ENCODE results near the gene CREB3L2.

Gene CREB3L2

GRCh38 chr7:137871170-137871915 is 130.5 kb downstream of the CREB3L2 start:
- DNase-seq (ENCODE audit: low spot score): no peak

- DNase-seq (ENCODE audit: low spot score): no peak
These were observed 131.2 kb downstream of the CREB3L2 start for GRCh38 chr7:137870684-137871083.

GRCh38 chr7:137870078-137870477 is 131.8 kb downstream of the CREB3L2 start:
- DNase-seq (ENCODE audit: low spot score): no peak

GRCh38 chr7:137869260-137869659 is 132.6 kb downstream of the CREB3L2 start:
- DNase-seq (ENCODE audit: low spot score): no peak

GRCh38 chr7:137867289-137867688 is 134.6 kb downstream of the CREB3L2 start:
- no peak for DNase-seq (ENCODE audit: low spot score)

- no peak for DNase-seq (ENCODE audit: low spot score)
These were observed 136.1 kb downstream of the CREB3L2 start for GRCh38 chr7:137865764-137866163.

- DNase-seq (ENCODE audit: low spot score): no peak
These were observed 138.9 kb downstream of the CREB3L2 start for GRCh38 chr7:137862964-137863363.

GRCh38 chr7:137862358-137862757 is 139.5 kb downstream of the CREB3L2 start:
- DNase-seq (ENCODE audit: low spot score): no peak

GRCh38 chr7:137860542-137860941 is 141.3 kb downstream of the CREB3L2 start:
- DNase-seq (ENCODE audit: low spot score): no peak

- no peak for DNase-seq (ENCODE audit: low spot score)
These were observed 148.8 kb downstream of the CREB3L2 start for GRCh38 chr7:137853053-137853452.

- no peak for DNase-seq (ENCODE audit: low spot score)
These were observed 149.8 kb downstream of the CREB3L2 start for GRCh38 chr7:137852108-137852507.

- no peak for DNase-seq (ENCODE audit: low spot score)
These were observed 150.6 kb downstream of the CREB3L2 start for GRCh38 chr7:137850972-137851945.

GRCh38 chr7:137850571-137850970 is 151.3 kb downstream of the CREB3L2 start:
- no peak for DNase-seq (ENCODE audit: low spot score)

GRCh38 chr7:137848095-137848494 is 153.8 kb downstream of the CREB3L2 start:
- no peak for DNase-seq (ENCODE audit: low spot score)

- peak; percentile 17 for DNase-seq (ENCODE audit: low spot score)
These were observed 154.3 kb downstream of the CREB3L2 start for GRCh38 chr7:137847568-137848050.

- DNase-seq (ENCODE audit: low spot score): peak; percentile 77
These were observed 154.9 kb downstream of the CREB3L2 start, which contains the start of gene DGKI for GRCh38 chr7:137846827-137847567. Gene DGKI (minus strand): TSS chr7:137846974.

- no peak for DNase-seq (ENCODE audit: low spot score)
These were observed 155.4 kb downstream of the CREB3L2 start for GRCh38 chr7:137846549-137846826.

- no peak for DNase-seq (ENCODE audit: low spot score)
These were observed 157.0 kb downstream of the CREB3L2 start for GRCh38 chr7:137844677-137845425.

GRCh38 chr7:137839903-137840779 is 161.7 kb downstream of the CREB3L2 start:
- no peak for DNase-seq (ENCODE audit: low spot score)

- no peak for DNase-seq (ENCODE audit: low spot score)
These were observed 163.1 kb downstream of the CREB3L2 start for GRCh38 chr7:137838706-137839315.

All from globus pallidus (tissue), 1 donor.